Right renal cortex interstitium (tissue), 3 donors: ENCODE data around the gene NCBP2L. TPM values are rescaled to one million over a fixed set of nuclear protein-coding genes. Genes with fewer than 3 reads are reported as not detected.
"Not testable (repeated sequence)": the region's sequence is repeated elsewhere in the genome, so short reads cannot be mapped to it uniquely, and the experiment has no call there.

Experiments
- DNase-seq, 3 donors: peaks; one replicate each; pipeline ENCODE4 v3.0.0-alpha.2; 2013; ENCODE audit warnings: low read depth in 3 of 3, low spot score in 2 of 3
- polyA plus RNA-seq, 3 donors: library from polyadenylated mRNA; unstranded; fragments of 120-200 nt; gene quantifications; one replicate each; pipeline ENCODE4 v1.2.1, GENCODE V29; 2013; ENCODE audit not compliant: insufficient read length in 3 of 3

The NCBP2L gene
- polyA plus RNA-seq, 3 donors: 0.07 TPM; not detected in 1

GRCh38 chrX:107780525-107780924 lies 3.0 kb downstream of the NCBP2L start:
- no peak for DNase-seq

GRCh38 chrX:107787827-107788226 lies 10.3 kb downstream of the NCBP2L start:
- DNase-seq: no peak

GRCh38 chrX:107804427-107804826 lies 26.9 kb downstream of the NCBP2L start:
- no peak for DNase-seq

- DNase-seq: no peak
Measured at GRCh38 chrX:107805179-107805578, 27.6 kb downstream of the NCBP2L start.

GRCh38 chrX:107810053-107810452 lies 32.5 kb downstream of the NCBP2L start:
- DNase-seq: not testable (repeated sequence)

- DNase-seq: no peak
Measured at GRCh38 chrX:107818900-107819521, 41.5 kb downstream of the NCBP2L start.

GRCh38 chrX:107823042-107823441 lies 45.5 kb downstream of the NCBP2L start:
- no peak for DNase-seq

- no peak for DNase-seq
Measured at GRCh38 chrX:107823456-107823855, 45.9 kb downstream of the NCBP2L start.

GRCh38 chrX:107825698-107826237 lies 48.2 kb downstream of the NCBP2L start, which contains the start of gene MID2:
MID2 (plus strand) TSS chrX:107825866; CDS start chrX:107826427, 561 bp downstream.
- DNase-seq: peak in 1 of 3 donors; percentile 39

- DNase-seq: peak in 1 of 3 donors; percentile 23
Measured at GRCh38 chrX:107826238-107827029, 48.9 kb downstream of the NCBP2L start.

GRCh38 chrX:107827030-107827831 lies 49.7 kb downstream of the NCBP2L start:
- DNase-seq: no peak

GRCh38 chrX:107827852-107828251 lies 50.3 kb downstream of the NCBP2L start:
- no peak for DNase-seq

- no peak for DNase-seq
Measured at GRCh38 chrX:107829878-107830277, 52.3 kb downstream of the NCBP2L start.

- DNase-seq: no peak
Measured at GRCh38 chrX:107831071-107831730, 53.7 kb downstream of the NCBP2L start.

- DNase-seq: no peak
Measured at GRCh38 chrX:107834275-107835201, 57.0 kb downstream of the NCBP2L start.

- DNase-seq: no peak
Measured at GRCh38 chrX:107836958-107837357, 59.4 kb downstream of the NCBP2L start.

- DNase-seq: no peak
Measured at GRCh38 chrX:107840971-107841370, 63.4 kb downstream of the NCBP2L start.

GRCh38 chrX:107842715-107843400 lies 65.3 kb downstream of the NCBP2L start:
- no peak for DNase-seq
